Thyroid gland (tissue), 4 donors: Measurements from ENCODE around the gene CAPZB.

Source experiments
- POLR2A ChIP-seq, 2 donors: fragments of 450-650 bp; IDR thresholded peaks; one replicate each; pipeline ENCODE4 v1.6.1; 2017; ENCODE audit warnings: antibody characterized with exemption in 2 of 2, mild to moderate bottlenecking in 2 of 2, moderate library complexity in 1 of 2
- TF ChIP-seq, protein P1 (sequence below), 6 experiments: fragments of 200-600 bp in 3 of 6; fragments of 450-650 bp in 3 of 6; sonication (generic) in 3 of 6; IDR thresholded peaks; one replicate each; pipeline ENCODE4 v1.5.1; 2016 to 2019; ENCODE audit warnings: antibody characterized with exemption in 6 of 6, mild to moderate bottlenecking in 2 of 6, inconsistent platforms in 1 of 6, moderate library complexity in 1 of 6

GRCh38 chr1:19307794-19308508 is 177.4 kb downstream of the CAPZB start:
- TF ChIP-seq, protein P1, sequence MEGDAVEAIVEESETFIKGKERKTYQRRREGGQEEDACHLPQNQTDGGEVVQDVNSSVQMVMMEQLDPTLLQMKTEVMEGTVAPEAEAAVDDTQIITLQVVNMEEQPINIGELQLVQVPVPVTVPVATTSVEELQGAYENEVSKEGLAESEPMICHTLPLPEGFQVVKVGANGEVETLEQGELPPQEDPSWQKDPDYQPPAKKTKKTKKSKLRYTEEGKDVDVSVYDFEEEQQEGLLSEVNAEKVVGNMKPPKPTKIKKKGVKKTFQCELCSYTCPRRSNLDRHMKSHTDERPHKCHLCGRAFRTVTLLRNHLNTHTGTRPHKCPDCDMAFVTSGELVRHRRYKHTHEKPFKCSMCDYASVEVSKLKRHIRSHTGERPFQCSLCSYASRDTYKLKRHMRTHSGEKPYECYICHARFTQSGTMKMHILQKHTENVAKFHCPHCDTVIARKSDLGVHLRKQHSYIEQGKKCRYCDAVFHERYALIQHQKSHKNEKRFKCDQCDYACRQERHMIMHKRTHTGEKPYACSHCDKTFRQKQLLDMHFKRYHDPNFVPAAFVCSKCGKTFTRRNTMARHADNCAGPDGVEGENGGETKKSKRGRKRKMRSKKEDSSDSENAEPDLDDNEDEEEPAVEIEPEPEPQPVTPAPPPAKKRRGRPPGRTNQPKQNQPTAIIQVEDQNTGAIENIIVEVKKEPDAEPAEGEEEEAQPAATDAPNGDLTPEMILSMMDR (IDR thresholded peaks at IDR 0.05), result no peak
- TF ChIP-seq POLR2A (IDR thresholded peaks at IDR 0.05), result no peak
